DMS 273 treated with DMSO at 0.1 percent for 48 hours (cell line): ENCODE measurements around the gene PRKAR2B.

ENCODE experiments used
- DNase-seq: peaks from one replicate; lab custom pipeline; 2025; lab: John Stamatoyannopoulos, UW

PRKAR2B gene

DNA sequence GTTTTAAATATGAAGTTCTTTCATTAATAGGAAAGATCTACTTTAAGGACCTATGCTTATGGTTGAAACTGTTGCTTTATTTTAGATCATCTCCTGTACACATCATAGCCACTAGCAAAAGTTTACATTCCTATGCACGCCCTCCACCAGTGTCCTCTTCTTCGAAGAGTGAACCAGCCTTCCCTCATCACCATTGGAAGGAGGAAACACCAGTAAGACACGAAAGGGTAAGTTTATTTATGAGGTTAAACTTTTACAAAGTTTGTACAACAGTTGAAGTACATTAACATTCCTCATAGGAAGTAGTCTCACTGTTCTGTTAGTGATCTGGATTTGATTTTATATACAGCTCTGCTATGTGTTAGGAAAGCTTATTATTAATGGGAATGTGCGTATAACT, 141.2 kb downstream of the PRKAR2B start:
- no peak for DNase-seq

DNA sequence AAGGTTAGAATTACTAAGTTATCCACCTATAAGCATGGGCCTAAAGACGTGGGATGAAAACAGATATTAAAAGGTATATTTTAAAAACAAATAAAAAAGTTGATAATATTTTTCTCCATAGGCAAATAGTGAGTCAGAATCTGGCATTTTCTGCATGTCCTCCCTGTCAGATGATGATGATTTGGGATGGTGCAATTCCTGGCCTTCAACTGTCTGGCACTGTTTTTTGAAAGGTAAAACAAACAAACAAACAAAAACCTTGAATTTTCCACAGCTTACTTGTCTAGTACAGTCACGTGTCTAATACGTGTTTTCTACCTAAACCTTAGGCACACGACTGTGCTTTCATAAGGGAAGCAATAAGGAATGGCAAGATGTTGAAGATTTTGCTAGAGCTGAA, 141.7 kb downstream of the PRKAR2B start:
- DNase-seq: no peak

DNA sequence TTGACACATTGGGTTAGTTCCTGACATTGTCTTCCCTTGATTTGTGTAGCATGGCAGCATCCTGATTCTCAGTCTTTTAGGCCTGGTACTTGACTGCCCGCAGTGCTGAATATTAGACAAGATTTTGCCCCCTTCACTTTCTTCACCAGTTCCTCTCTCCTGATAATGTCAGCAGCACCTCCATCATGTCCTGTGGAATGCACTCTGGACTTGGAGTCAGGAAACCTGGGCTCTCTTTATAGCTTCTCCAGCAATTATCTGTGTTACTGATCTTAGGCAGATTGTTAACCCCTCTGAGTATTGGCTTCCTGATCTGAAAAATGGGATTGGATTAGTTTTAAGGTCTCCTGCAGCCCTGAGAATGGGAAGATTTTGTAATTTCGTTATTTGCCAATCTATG, 143.3 kb downstream of the PRKAR2B start:
- DNase-seq: no peak

DNA sequence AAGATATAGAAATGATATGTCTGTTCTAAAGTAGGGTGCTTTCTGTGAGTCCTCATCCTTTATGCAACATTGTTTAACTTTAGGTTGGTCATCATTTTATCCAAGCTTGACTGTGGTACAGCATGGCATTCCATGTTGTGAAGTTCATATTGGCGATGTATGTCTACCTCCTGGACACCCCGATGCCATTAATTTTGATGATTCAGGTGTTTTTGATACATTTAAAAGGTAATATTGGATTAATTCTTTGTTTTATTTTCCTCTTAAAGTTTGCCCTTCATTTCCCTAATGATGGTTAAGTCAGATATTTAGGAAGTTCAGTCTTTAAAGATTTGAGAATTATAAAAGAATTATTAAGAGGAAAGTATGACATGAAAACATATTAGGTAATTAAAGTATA, 145.6 kb downstream of the PRKAR2B start:
- DNase-seq: no peak

DNA sequence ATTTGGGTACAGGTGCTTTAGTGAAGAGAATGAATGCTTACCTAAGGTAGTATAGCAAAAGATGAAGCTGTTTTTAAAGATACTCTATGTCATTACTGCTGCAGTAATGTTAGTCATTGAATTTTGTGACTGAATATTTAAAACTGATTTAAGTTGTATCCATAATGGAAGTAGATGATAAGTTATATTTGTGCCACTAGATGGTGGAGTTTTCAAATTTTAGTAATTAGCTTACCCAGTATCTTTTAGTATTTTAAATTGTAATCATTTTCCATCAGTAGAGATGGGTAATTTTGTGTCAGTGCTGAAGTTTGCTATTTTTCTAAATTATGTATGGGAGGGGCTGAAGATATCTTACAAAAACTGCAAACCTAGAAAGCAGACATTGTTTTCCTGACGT, 149.5 kb downstream of the PRKAR2B start:
- DNase-seq: no peak

DNA sequence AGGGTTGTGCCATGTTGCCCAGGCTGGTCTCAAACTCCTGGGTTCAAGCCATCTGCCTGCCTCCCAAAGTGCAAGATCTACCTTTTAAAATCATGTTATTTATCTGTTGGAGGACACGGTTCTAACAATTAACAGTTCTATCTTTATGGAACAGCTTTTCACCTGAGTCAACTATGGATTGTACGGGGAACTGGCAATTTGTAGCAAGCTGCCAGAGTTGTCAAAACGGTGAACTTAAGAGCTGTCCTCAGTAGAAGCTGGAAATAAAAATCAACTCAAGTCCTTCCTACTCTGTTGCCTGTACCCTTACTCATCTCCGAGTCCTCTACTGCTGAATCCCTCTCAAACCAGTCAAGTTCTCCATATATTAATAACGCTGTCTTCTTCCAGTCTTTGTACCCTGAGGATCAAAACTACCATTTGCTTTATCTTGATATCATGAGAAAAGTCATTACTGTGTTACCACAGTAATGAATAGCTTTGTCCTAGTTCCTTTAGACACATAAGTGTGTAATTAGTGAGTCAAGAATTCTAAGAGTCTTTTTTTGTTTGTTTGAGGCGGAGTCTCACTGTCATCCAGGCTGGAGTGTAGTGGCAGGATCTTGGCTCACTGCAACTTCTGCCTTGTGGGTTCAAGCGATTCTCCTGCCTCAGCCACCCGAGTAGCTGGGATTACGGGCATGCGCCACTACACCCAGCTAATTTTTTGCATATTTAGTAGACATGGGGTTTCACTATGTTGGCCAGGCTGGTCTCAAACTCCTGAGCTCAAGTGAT, 152.5 kb downstream of the PRKAR2B start:
- no peak for DNase-seq

DNA sequence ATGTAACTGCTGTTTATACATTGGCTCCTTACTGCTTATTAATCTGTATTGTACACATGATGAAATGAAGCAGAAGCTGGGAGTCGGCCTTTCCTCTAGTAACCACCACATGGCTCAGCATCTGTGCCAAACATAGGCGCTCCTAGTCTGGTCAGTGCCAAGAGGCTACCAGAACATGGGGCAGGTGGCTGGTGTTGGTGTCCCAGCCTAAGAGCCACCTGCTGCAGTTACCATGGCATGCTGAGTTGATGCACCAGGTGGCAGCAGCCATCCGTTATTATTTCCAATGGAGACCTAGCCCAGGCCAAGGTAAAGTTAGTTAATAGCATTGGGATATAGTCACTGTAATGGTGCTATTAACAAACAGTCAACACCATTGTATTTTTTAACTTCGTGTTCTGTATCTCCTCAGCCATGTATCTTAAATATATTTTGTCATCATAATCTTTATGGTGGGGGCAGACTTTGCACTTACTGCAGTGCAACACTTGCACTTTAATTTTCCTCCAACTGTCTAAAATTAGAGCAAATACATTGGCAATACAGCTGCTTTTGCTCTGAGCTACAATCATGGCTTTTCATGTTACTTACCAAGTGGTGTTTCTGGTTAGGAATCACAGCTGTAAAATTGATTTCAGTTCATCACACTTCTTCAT, 157.4 kb downstream of the PRKAR2B start:
- DNase-seq: peak; percentile 61

DNA sequence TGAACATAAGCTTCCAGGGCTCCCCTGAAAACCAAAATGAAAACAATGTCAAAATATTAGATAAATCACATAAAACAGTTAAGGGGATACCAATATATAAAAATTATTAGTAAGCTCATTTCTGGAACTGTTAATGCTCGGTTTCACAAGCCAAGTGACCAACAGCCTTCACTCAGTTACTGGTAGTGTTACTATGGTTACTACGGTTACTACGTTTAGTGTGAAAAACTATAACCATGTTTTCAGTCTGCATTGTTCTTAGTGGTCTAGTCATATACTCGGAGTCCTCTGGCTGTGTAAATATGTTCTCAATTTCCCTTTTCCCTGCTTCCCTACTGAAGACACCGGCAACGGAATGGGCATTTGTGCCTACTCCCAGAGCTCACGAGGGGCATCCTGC, 159.1 kb downstream of the PRKAR2B start:
- DNase-seq: no peak

DNA sequence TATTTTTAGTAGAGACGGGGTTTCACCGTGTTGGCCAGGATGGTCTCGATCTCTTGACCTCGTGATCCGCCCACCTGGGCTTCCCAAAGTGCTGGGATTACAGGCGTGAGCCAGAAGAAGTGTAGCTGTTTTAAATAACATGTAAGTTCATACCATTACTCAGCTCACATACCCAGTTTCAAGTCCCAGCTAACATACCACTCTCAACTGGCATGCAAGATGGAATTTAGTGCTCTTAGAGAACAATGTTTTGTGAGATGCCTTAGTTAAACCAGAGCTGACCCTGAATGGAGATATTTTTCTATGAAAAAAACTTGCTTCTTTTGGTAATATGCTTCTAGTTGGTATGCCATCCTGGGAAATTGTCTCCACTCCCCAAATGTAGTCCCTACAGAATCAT, 161.6 kb downstream of the PRKAR2B start:
- DNase-seq: no peak

DNA sequence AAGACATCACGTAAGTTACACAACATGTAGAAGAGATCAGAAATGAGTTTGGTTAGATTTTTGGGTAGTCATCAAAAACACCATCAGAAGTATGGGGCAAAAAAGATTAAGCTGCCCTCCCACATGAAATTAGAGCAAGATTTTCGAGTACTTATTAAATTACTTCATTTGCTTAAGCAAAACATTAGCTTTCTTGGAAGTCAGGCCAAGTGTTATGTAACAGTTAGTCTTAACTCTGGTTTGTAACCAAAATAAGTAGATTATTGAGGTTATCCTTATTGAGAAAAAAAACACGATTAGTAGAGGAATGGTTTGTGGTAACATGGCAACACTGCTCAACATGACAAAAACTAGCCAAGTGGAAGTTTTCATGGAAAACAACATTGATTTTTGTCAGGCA, 162.2 kb downstream of the PRKAR2B start:
- DNase-seq: no peak

DNA sequence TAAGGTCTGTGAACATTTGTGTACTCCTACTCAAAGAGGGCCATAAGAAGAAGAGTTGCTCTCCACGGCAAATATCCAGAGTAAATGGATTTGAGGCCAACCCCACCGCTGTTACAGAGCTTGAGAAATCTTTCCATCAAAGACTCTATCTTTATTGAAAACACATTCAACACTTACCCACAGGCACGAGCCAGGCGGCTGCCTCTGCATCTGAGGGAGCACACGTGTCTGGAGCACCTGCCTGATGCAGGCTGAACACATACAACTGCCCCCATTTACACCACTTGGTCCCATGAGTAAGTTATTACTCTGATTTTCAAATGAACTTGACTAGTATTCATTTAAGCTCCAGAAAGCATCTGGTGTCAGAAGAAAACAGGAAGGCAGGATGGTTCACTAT, 163.0 kb downstream of the PRKAR2B start:
- no peak for DNase-seq

DNA sequence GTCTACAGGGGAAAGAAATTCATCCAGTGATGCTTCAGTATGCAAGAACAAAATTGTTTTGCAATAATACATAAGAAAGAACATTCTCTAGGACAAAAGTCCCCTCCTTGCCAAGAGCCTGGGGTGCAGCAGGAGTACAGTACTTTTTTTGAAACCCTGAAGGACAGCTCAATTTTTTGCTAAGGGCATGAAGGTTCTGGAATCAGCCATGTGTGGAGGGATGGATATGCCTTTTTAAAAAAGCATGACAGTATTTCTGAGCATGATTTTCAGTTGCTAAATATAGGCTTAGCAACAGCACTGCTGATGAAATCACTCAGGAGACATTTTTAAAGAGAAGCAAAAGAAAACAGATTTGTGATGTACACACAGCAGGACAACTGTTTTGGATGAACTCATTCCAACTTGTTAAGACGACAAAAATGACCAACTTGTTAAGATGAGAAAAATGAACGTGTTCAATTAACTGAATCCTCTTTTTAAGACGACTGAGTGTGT, 163.6 kb downstream of the PRKAR2B start:
- no peak for DNase-seq

DNA sequence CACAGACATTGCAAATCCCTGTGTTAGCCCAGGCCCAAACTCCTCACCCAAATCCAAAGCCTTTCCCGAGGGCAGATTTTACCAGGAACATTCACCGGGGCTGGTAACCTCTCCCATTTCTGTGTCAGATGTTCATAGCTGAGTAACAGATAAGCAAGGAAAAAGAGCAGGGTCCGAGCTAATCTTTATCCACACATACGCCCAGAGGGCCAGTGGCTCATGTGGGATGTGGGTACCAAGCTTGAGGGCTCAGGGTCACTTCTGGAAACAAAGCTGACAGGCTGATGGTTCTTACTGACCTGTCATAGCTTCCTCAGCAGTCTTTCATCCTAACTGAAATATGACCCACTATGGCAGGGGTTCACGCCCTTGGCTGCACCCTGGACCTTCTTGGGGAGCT, 164.1 kb downstream of the PRKAR2B start:
- DNase-seq: no peak

DNA sequence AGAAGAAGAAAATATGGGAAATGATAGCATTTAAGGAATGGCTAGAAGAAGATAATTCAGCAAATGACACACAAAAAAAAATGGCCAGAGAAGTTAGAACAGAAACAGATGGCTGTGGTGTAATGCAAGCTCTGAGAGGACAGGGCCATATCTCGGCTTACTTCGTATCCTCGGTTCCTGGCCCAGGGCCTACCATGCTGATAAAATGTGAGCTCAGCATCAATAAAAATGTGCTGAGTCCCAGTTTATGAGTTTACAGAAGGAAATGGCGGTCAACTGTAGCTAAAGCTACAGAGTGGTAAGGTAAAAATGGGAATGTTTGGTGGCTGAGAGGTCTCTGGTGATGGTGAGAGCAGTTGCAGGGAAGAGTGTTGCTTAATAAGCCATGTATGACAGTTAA, 165.1 kb downstream of the PRKAR2B start:
- no peak for DNase-seq

DNA sequence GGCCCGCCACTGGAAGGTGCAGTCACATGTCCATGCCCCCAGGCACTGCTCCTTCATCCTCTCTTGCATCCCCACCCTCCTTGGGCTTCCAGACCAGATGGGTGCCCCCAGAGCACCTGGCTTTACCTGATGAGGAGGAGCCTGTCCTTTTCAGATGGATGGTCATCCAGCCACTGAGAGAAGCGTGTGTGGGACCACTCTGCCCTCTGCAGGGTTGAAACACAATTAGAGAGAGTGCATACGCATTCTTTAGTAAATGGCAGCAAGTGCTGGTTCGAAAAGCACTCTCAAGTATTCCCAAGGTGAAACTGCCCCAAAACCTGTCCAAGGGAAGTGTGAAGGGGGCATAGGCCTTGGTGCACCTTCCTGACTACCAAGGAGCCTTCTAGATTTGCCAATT, 165.9 kb downstream of the PRKAR2B start:
- DNase-seq: no peak
